IMR-90 (cell line): ENCODE measurements around the gene ACOXL. TPM values are rescaled to one million over a fixed set of nuclear protein-coding genes. Genes with fewer than 3 reads are reported as not detected.

Source experiments
- ATAC-seq: fragments of 200-7000 bp; cut with Tn5 transposase; 2 replicates; pipeline ENCODE4 v1.9.1; 2020; ENCODE audit warnings: low read depth, mild to moderate bottlenecking, moderate library complexity
- BruUV-seq: library from RNA; stranded (reverse); fragments of 400-500 nt; replicated peaks from 2 replicates; lab custom pipeline; 2021; lab: Mats Ljungman, UMichigan
- CTCF ChIA-PET: fragments of 300-600 bp; formaldehyde crosslinking; extraction: SDS; loops from one replicate; lab custom pipeline; 2021; ENCODE audit warnings: antibody characterized with exemption; lab: Yijun Ruan, JAX
- POLR2A ChIA-PET: fragments of 300-600 bp; sonication (Branson Sonifier 250); formaldehyde crosslinking; loops from one replicate; lab custom pipeline; 2022; ENCODE audit warnings: antibody characterized with exemption; ENCODE audit not compliant: unreplicated experiment; lab: Charles Lee
- DNase-seq: peaks from one replicate; pipeline ENCODE4 v3.0.0; 2013
- H2AFZ ChIP-seq: replicated peaks from 2 replicates; pipeline ENCODE3; 2013; ENCODE audit warnings: low read length, mild to moderate bottlenecking; ENCODE audit not compliant: poor library complexity
- H2AK5ac ChIP-seq: 2 replicates; pipeline ENCODE4 v1.6.1; 2013; ENCODE audit warnings: low read depth, low read length, inconsistent platforms
- H2AK9ac ChIP-seq: replicated peaks from 2 replicates; pipeline ENCODE3; 2013; ENCODE audit warnings: mild to moderate bottlenecking, low read depth, low read length, moderate library complexity; ENCODE audit not compliant: poor library complexity
- H2BK120ac ChIP-seq: 2 replicates; pipeline ENCODE4 v1.6.1; 2013; ENCODE audit warnings: low read depth, low read length, inconsistent platforms
- H2BK15ac ChIP-seq: 3 replicates; pipeline ENCODE4 v1.6.1; 2013; ENCODE audit warnings: low read depth, low read length, inconsistent platforms
- H2BK20ac ChIP-seq: 2 replicates; pipeline ENCODE4 v1.6.1; 2013; ENCODE audit warnings: low read depth, mild to moderate bottlenecking, inconsistent platforms, low read length, moderate library complexity
- H2BK5ac ChIP-seq: 2 replicates; pipeline ENCODE4 v1.6.1; 2013; ENCODE audit warnings: mild to moderate bottlenecking, low read depth, low read length, inconsistent platforms; ENCODE audit not compliant: poor library complexity, severe bottlenecking
- H3K14ac ChIP-seq: replicated peaks from 2 replicates; pipeline ENCODE4 v1.6.1; 2013; ENCODE audit warnings: low read depth, low read length, inconsistent platforms
- H3K18ac ChIP-seq: 2 replicates; pipeline ENCODE4 v1.6.1; 2013; ENCODE audit warnings: low read depth, low read length, control low read depth
- H3K23ac ChIP-seq: 2 replicates; pipeline ENCODE4 v1.6.1; 2013; ENCODE audit warnings: low read depth, low read length, inconsistent platforms
- H3K27ac ChIP-seq: 2 replicates; pipeline ENCODE4 v1.5.1; 2013; ENCODE audit warnings: mild to moderate bottlenecking, control low read depth, low read length; ENCODE audit not compliant: insufficient read depth
- H3K27me3 ChIP-seq: 2 replicates; pipeline ENCODE4 v1.6.1; 2013; ENCODE audit warnings: low read length; ENCODE audit not compliant: control insufficient read depth, insufficient read depth
- H3K36me3 ChIP-seq: 2 replicates; pipeline ENCODE4 v1.6.1; 2013; ENCODE audit warnings: low read length, mixed read lengths; ENCODE audit not compliant: control insufficient read depth, insufficient read depth
- H3K4ac ChIP-seq: 2 replicates; pipeline ENCODE4 v1.6.1; 2013; ENCODE audit warnings: low read depth, low read length, inconsistent platforms
- H3K4me1 ChIP-seq: 2 replicates; pipeline ENCODE4 v1.6.1; 2013; ENCODE audit warnings: low read length, mixed read lengths; ENCODE audit not compliant: control insufficient read depth, insufficient read depth
- H3K4me2 ChIP-seq: 2 replicates; pipeline ENCODE4 v1.6.1; 2013; ENCODE audit warnings: low read depth, mild to moderate bottlenecking, control low read depth, low read length, moderate library complexity
- H3K4me3 ChIP-seq: 2 replicates; pipeline ENCODE4 v1.5.1; 2013; ENCODE audit warnings: low read depth, mild to moderate bottlenecking, control low read depth, low read length, moderate library complexity; ENCODE audit not compliant: insufficient read depth
- H3K56ac ChIP-seq: 2 replicates; pipeline ENCODE4 v1.6.1; 2013; ENCODE audit warnings: low read length, inconsistent platforms; ENCODE audit not compliant: insufficient read depth; ENCODE audit errors: extremely low read depth
- H3K79me1 ChIP-seq, 2 experiments: 2 replicates each; pipeline ENCODE4 v1.6.1; 2013; ENCODE audit warnings: low read length in 2 of 2, inconsistent platforms in 1 of 2, low read depth in 1 of 2
- H3K9ac ChIP-seq: 2 replicates; pipeline ENCODE4 v1.6.1; 2013; ENCODE audit warnings: low read depth, low read length, control low read depth
- H3K9me1 ChIP-seq: 2 replicates; pipeline ENCODE4 v1.6.1; 2013; ENCODE audit warnings: low read length, inconsistent platforms; ENCODE audit not compliant: insufficient read depth
- H3K9me3 ChIP-seq: 2 replicates; pipeline ENCODE4 v1.6.1; 2013; ENCODE audit warnings: low read length; ENCODE audit not compliant: control insufficient read depth, insufficient read depth
- H4K20me1 ChIP-seq: 2 replicates; pipeline ENCODE4 v1.6.1; 2013; ENCODE audit warnings: low read length, inconsistent platforms; ENCODE audit not compliant: insufficient read depth
- H4K5ac ChIP-seq: 2 replicates; pipeline ENCODE4 v1.6.1; 2013; ENCODE audit warnings: mild to moderate bottlenecking, low read depth, low read length, control low read depth
- H4K8ac ChIP-seq, 2 experiments: 2 replicates each; pipeline ENCODE4 v1.6.1; 2013; ENCODE audit warnings: low read depth in 2 of 2, low read length in 2 of 2, control low read depth in 1 of 2, inconsistent platforms in 1 of 2
- H4K91ac ChIP-seq: 2 replicates; pipeline ENCODE4 v1.6.1; 2013; ENCODE audit warnings: low read depth, low read length, inconsistent platforms; ENCODE audit not compliant: insufficient read depth
- BHLHE40 ChIP-seq: fragments of 150-350 bp; IDR thresholded peaks from 2 replicates; pipeline ENCODE4 v1.6.1; 2016; ENCODE audit warnings: mild to moderate bottlenecking, low read depth, low read length
- CEBPB ChIP-seq: IDR thresholded peaks from 2 replicates; pipeline ENCODE4 v1.6.1; 2012; ENCODE audit warnings: low read depth, low read length, improper control_type of control experiment
- CHD1 ChIP-seq: IDR thresholded peaks from 2 replicates; pipeline ENCODE4 v1.6.1; 2012; ENCODE audit warnings: low read depth, low read length, improper control_type of control experiment
- CTCF ChIP-seq: conservative IDR thresholded peaks from 2 replicates; pipeline ENCODE4 v1.5.1; 2012; ENCODE audit warnings: mild to moderate bottlenecking, low read depth, low read length, improper control_type of control experiment
- ELK1 ChIP-seq: fragments of 150-350 bp; IDR thresholded peaks from 2 replicates; pipeline ENCODE4 v1.6.1; 2016; ENCODE audit warnings: low read depth, mild to moderate bottlenecking, low read length, moderate library complexity, borderline replicate concordance
- FOS ChIP-seq: fragments of 150-350 bp; IDR thresholded peaks from 2 replicates; pipeline ENCODE4 v1.6.1; 2016; ENCODE audit warnings: low read depth, low read length
- MAFK ChIP-seq: IDR thresholded peaks from 2 replicates; pipeline ENCODE4 v1.6.1; 2012; ENCODE audit warnings: low read depth, low read length, improper control_type of control experiment
- MAZ ChIP-seq: IDR thresholded peaks from 2 replicates; pipeline ENCODE4 v1.6.1; 2012; ENCODE audit warnings: low read depth, mild to moderate bottlenecking, low read length, improper control_type of control experiment, moderate library complexity, borderline replicate concordance
- MXI1 ChIP-seq: IDR thresholded peaks from 2 replicates; pipeline ENCODE4 v1.6.1; 2012; ENCODE audit warnings: low read depth, mild to moderate bottlenecking, low read length, moderate library complexity, borderline replicate concordance
- NFE2L2 ChIP-seq: fragments of 150-350 bp; IDR thresholded peaks from 2 replicates; pipeline ENCODE4 v1.6.1; 2016; ENCODE audit warnings: low read depth, mild to moderate bottlenecking, low read length
- POLR2A ChIP-seq: IDR thresholded peaks from 2 replicates; pipeline ENCODE4 v1.6.1; 2012; ENCODE audit warnings: mild to moderate bottlenecking, low read depth, low read length
- RAD21 ChIP-seq: IDR thresholded peaks from 2 replicates; pipeline ENCODE4 v1.6.1; 2012; ENCODE audit warnings: low read length, improper control_type of control experiment
- RCOR1 ChIP-seq: IDR thresholded peaks from 2 replicates; pipeline ENCODE4 v1.6.1; 2012; ENCODE audit warnings: mild to moderate bottlenecking, low read length, improper control_type of control experiment; ENCODE audit not compliant: insufficient replicate concordance
- RFX5 ChIP-seq: IDR thresholded peaks from 2 replicates; pipeline ENCODE4 v1.8.0; 2012; ENCODE audit warnings: low read depth, mild to moderate bottlenecking, low read length, moderate library complexity
- SMC3 ChIP-seq: fragments of 150-350 bp; IDR thresholded peaks from 2 replicates; pipeline ENCODE4 v1.6.1; 2016; ENCODE audit warnings: low read depth, mild to moderate bottlenecking, antibody characterized with exemption, low read length, moderate library complexity
- USF2 ChIP-seq: fragments of 150-350 bp; IDR thresholded peaks from 2 replicates; pipeline ENCODE4 v1.6.1; 2017; ENCODE audit warnings: mild to moderate bottlenecking, antibody characterized with exemption, low read length, low read depth
- WGBS, 2 experiments: methylation state at CpG; one replicate each; pipeline versions ENCODE4 v1.1.5 to v1.1.7; 2013; ENCODE audit warnings: missing lambda C conversion rate in 2 of 2; ENCODE audit not compliant: insufficient read length in 1 of 2; ENCODE audit errors: extremely low coverage in 2 of 2; 5-methylcytosine and 5-hydroxymethylcytosine counted together
- dilution Hi-C: fragments of 300-500 bp; cut with HindIII; formaldehyde crosslinking; loops from one replicate; pipeline ENCODE4 v1.14.3; 2018; ENCODE audit warnings: low sequenced_read_pairs; ENCODE audit not compliant: unreplicated experiment
- in situ Hi-C: fragments of 300-500 bp; cut with MboI; formaldehyde crosslinking; loops from 3 replicates; pipeline ENCODE4 v1.14.3; 2019; ENCODE audit warnings: low sequenced_read_pairs, inconsistent platforms, mixed read lengths
- intact Hi-C: fragments of 100-400 bp; cut with micrococcal nuclease; formaldehyde crosslinking; loops from 2 replicates; pipeline ENCODE4 v1.10.0; 2022
- polyA plus RNA-seq, 3 experiments: library from polyadenylated mRNA; depleted of rRNA; stranded (reverse); fragments of >200 nt; gene quantifications; 2 replicates each; pipeline ENCODE4 v1.2.3, GENCODE V29; 2012; ENCODE audit warnings: low replicate concordance in 1 of 3
- total RNA-seq: library from RNA; depleted of rRNA; stranded (reverse); fragments of >200 nt; gene quantifications from 2 replicates; pipeline ENCODE4 v1.2.3, GENCODE V29; 2012

ACOXL gene
- total and polyA plus RNA-seq, 2 of the 4 experiments (the other 2 are of a cell fraction): not detected

GRCh38 chr2:110872521-110872920, 140.1 kb downstream of the ACOXL start:
- peaks cover 13% of the 10 kb centered on the region for H3K27me3 ChIP-seq
- no peaks in the 10 kb centered on the region for H3K36me3 ChIP-seq
- H4K20me1 ChIP-seq: no peaks in the 10 kb centered on the region
- no peak overlapping the region for H4K91ac ChIP-seq
- no peak overlapping the region for H3K18ac ChIP-seq
- no peak overlapping the region for H2BK120ac ChIP-seq
- H3K9me3 ChIP-seq: no peaks in the 10 kb centered on the region
- no peak overlapping the region for H3K23ac ChIP-seq
- in situ Hi-C loops (no loop called here), dilution Hi-C loops (no loop called here), intact Hi-C loops (no loop called here)
- no peak overlapping the region for H2BK5ac ChIP-seq
- no peak overlapping the region for H3K4me3 ChIP-seq
- CTCF ChIA-PET: no interaction called here
- H3K9me1 ChIP-seq: no peaks in the 10 kb centered on the region
- H2AK5ac ChIP-seq: no peak overlapping the region
- no peak for ATAC-seq
- H3K79me1 ChIP-seq: no peaks in the 10 kb centered on the region
- POLR2A ChIA-PET: no interaction called here
- TF ChIP-seq RFX5 (no peak), MAFK (no peak), CHD1 (no peak), CEBPB (no peak), MXI1 (no peak), NFE2L2 (no peak), RAD21 (no peak), SMC3 (no peak), FOS (no peak), CTCF (no peak), ELK1 (no peak), POLR2A (no peak), USF2 (no peak), MAZ (no peak), BHLHE40 (no peak), RCOR1 (no peak)
- no peak overlapping the region for H4K8ac ChIP-seq
- H3K27ac ChIP-seq: no peak overlapping the region
- H3K4me1 ChIP-seq: no peaks in the 10 kb centered on the region
- H4K5ac ChIP-seq: no peak overlapping the region
- no peak overlapping the region for H2AFZ ChIP-seq
- H2BK20ac ChIP-seq: no peak overlapping the region
- H3K56ac ChIP-seq: no peak overlapping the region
- H3K4ac ChIP-seq: no peak overlapping the region
- BruUV-seq: no TSS peak
- DNase-seq: no peak
- no peak overlapping the region for H3K4me2 ChIP-seq
- WGBS, 2 experiments: no CpG with 5 or more reads among the region's 4 CpGs
- H2AK9ac ChIP-seq: no peak overlapping the region
- H2BK15ac ChIP-seq: no peak overlapping the region
- no peak overlapping the region for H3K14ac ChIP-seq
- H3K9ac ChIP-seq: no peak overlapping the region
